Endothelial cell of umbilical vein (primary cell): ENCODE results near the gene RPS21. TPM values are rescaled to one million over a fixed set of nuclear protein-coding genes. Genes with fewer than 3 reads are reported as not detected.

Experiments used
- BruUV-seq: library from RNA; stranded (reverse); fragments of 400-500 nt; replicated peaks from 2 replicates; lab custom pipeline; 2021; lab: Mats Ljungman, UMichigan
- CTCF ChIA-PET: fragments of 300-600, 350-600 bp; sonication (Branson Sonifier 250); formaldehyde crosslinking; loops from one replicate; lab custom pipeline; 2021; ENCODE audit warnings: antibody characterized with exemption, inconsistent platforms; lab: Charles Lee
- POLR2A ChIA-PET: fragments of 300-600, 350-600 bp; sonication (Branson Sonifier 250); formaldehyde crosslinking; loops from one replicate; lab custom pipeline; 2021; ENCODE audit warnings: antibody characterized with exemption, inconsistent platforms; lab: Charles Lee
- DNase-seq: peaks from one replicate; pipeline ENCODE4 v3.0.0-alpha.2; 2011; ENCODE audit warnings: low read depth, low spot score
- FAIRE-seq: peaks from 2 replicates; lab custom pipeline; 2011; peaks lifted over from hg19 to GRCh38; lab: Jason Lieb, UNC
- H2AFZ ChIP-seq: 2 replicates; pipeline ENCODE4 v1.6.0; 2012; ENCODE audit warnings: low read depth, low read length, control low read depth, inconsistent platforms
- H3K27ac ChIP-seq: 2 replicates; pipeline ENCODE4 v1.5.1; 2011; ENCODE audit warnings: low read depth, mild to moderate bottlenecking, control low read depth, low read length, moderate library complexity; ENCODE audit not compliant: insufficient read depth
- H3K27me3 ChIP-seq, 2 experiments: 2 replicates each; pipeline versions ENCODE4 v1.6.0 to v1.6.1; 2011; ENCODE audit warnings: low read length in 2 of 2, mixed read lengths in 1 of 2; ENCODE audit not compliant: control insufficient read depth in 2 of 2, insufficient read depth in 2 of 2
- H3K36me3 ChIP-seq, 2 experiments: 2 replicates in 1 of 2; 3 replicates in 1 of 2; pipeline ENCODE4 v1.5.1; 2011; ENCODE audit warnings: low read length in 2 of 2, mild to moderate bottlenecking in 1 of 2, moderate library complexity in 1 of 2; ENCODE audit not compliant: control insufficient read depth in 2 of 2, insufficient read depth in 2 of 2; ENCODE audit errors: extremely low read depth in 1 of 2
- H3K4me1 ChIP-seq: 3 replicates; pipeline ENCODE4 v1.5.1; 2011; ENCODE audit warnings: mild to moderate bottlenecking, low read length; ENCODE audit not compliant: control insufficient read depth, insufficient read depth; ENCODE audit errors: extremely low read depth
- H3K4me2 ChIP-seq: 2 replicates; pipeline ENCODE4 v1.6.1; 2011; ENCODE audit warnings: low read length, control low read depth, mixed read lengths; ENCODE audit not compliant: insufficient read depth
- H3K4me3 ChIP-seq, 3 experiments: fragments of 200-600 bp in 1 of 3; sonication (generic), shearing (Covaris generic) in 1 of 3; replicated peaks in 1 of 3; 2 replicates each; pipeline ENCODE4 v1.5.1; 2011 to 2016; ENCODE audit warnings: control low read depth in 3 of 3, low read length in 3 of 3, mild to moderate bottlenecking in 2 of 3, inconsistent platforms in 1 of 3, low read depth in 1 of 3, moderate library complexity in 1 of 3; ENCODE audit not compliant: insufficient read depth in 1 of 3
- H3K79me2 ChIP-seq: 2 replicates; pipeline ENCODE4 v1.6.0; 2012; ENCODE audit warnings: low read length, inconsistent platforms; ENCODE audit not compliant: control insufficient read depth, insufficient read depth
- H3K9ac ChIP-seq: replicated peaks from 2 replicates; pipeline ENCODE3; 2011; ENCODE audit warnings: low read length, control low read depth; ENCODE audit not compliant: insufficient read depth; ENCODE audit errors: extremely low read depth
- H3K9me1 ChIP-seq: replicated peaks from 3 replicates; pipeline ENCODE4 v1.6.0; 2011; ENCODE audit warnings: mild to moderate bottlenecking, low read length; ENCODE audit not compliant: control insufficient read depth, insufficient read depth; ENCODE audit errors: extremely low read depth
- H3K9me3 ChIP-seq: replicated peaks from 2 replicates; pipeline ENCODE4 v1.5.1; 2012; ENCODE audit warnings: low read length, inconsistent platforms; ENCODE audit not compliant: control insufficient read depth, insufficient read depth
- H4K20me1 ChIP-seq: replicated peaks from 2 replicates; pipeline ENCODE3; 2011; ENCODE audit warnings: mild to moderate bottlenecking, low read length; ENCODE audit not compliant: control insufficient read depth, insufficient read depth; ENCODE audit errors: extremely low read depth
- CTCF ChIP-seq, 2 donors: IDR thresholded peaks; 1 replicate in 1 of 2; 2 replicates in 1 of 2; pipeline ENCODE4 v1.5.1; 2011; ENCODE audit warnings: low read length in 2 of 2, mild to moderate bottlenecking in 2 of 2, moderate library complexity in 2 of 2, control low read depth in 1 of 2, inconsistent platforms in 1 of 2, low read depth in 1 of 2; ENCODE audit not compliant: insufficient read depth in 1 of 2; ENCODE audit errors: extremely low read depth in 1 of 2
- EZH2 ChIP-seq: IDR thresholded peaks from 2 replicates; pipeline ENCODE4 v1.6.1; 2012; ENCODE audit warnings: borderline replicate concordance, low read depth, mild to moderate bottlenecking, moderate library complexity, low read length, inconsistent platforms; ENCODE audit not compliant: severe bottlenecking
- FOS ChIP-seq: IDR thresholded peaks from 2 replicates; pipeline ENCODE4 v1.6.1; 2011; ENCODE audit warnings: mild to moderate bottlenecking, low read length, moderate library complexity, borderline replicate concordance; ENCODE audit not compliant: insufficient read depth
- GATA2 ChIP-seq: IDR thresholded peaks from 2 replicates; pipeline ENCODE4 v1.7.0; 2011; ENCODE audit warnings: low read depth, mild to moderate bottlenecking, moderate library complexity, mixed read lengths, low read length; ENCODE audit not compliant: insufficient read length, insufficient read depth
- JUN ChIP-seq: IDR thresholded peaks from 2 replicates; pipeline ENCODE4 v1.6.1; 2011; ENCODE audit warnings: borderline replicate concordance, low read depth; ENCODE audit not compliant: insufficient read length, insufficient read depth
- MAX ChIP-seq: IDR thresholded peaks from 2 replicates; pipeline ENCODE4 v1.6.1; 2011; ENCODE audit not compliant: insufficient read depth, insufficient read length
- MYC ChIP-seq: IDR thresholded peaks from one replicate; pipeline ENCODE4 v1.6.1; 2011; ENCODE audit warnings: mild to moderate bottlenecking, low read depth, low read length
- POLR2A ChIP-seq: IDR thresholded peaks from 2 replicates; pipeline ENCODE4 v1.6.1; 2012; ENCODE audit warnings: low read depth, mild to moderate bottlenecking, control low read depth, low read length
- POLR2AphosphoS5 ChIP-seq: IDR thresholded peaks from 2 replicates; pipeline ENCODE4 v1.6.1; 2012; ENCODE audit warnings: low read depth, mild to moderate bottlenecking, control low read depth, low read length, moderate library complexity; ENCODE audit not compliant: insufficient read depth
- dilution Hi-C: fragments of 300-500 bp; cut with MboI; formaldehyde crosslinking; loops from one replicate; pipeline ENCODE4 v1.15.0; 2019; ENCODE audit warnings: low sequenced_read_pairs; ENCODE audit not compliant: extremely low pct_ligation_motif_present
- intact Hi-C: fragments of 100-400 bp; cut with micrococcal nuclease; formaldehyde crosslinking; loops from one replicate; pipeline ENCODE4 v1.10.0; 2022
- polyA plus RNA-seq, 4 experiments: library from polyadenylated mRNA; depleted of rRNA in 3 of 4; stranded (reverse) in 3 of 4; unstranded in 1 of 4; fragments of >200 nt; gene quantifications; 2 replicates each; pipeline versions ENCODE4 v1.2.1 to v1.2.3, GENCODE V29; 2011 to 2012; ENCODE audit warnings: missing spikeins in 1 of 4
- total RNA-seq: library from RNA; stranded (reverse); gene quantifications from 2 replicates; pipeline ENCODE4 v1.2.3, GENCODE V29; 2021

The RPS21 gene
- total and polyA plus RNA-seq, 2 donors (not counting 3 experiments of a cell fraction or from before 2014, with no cell fraction given) = 1,644 to 7,710 TPM

- Histone ChIP-seq H3K79me2 (no peaks in the 10 kb centered on the region), H3K4me1 (no peaks in the 10 kb centered on the region), H3K36me3 (no peaks in the 10 kb centered on the region), H3K9ac (no peak overlapping the region), H3K4me2 (no peak overlapping the region), H3K9me3 (no peaks in the 10 kb centered on the region), H3K27ac (no peak overlapping the region), H2AFZ (no peak overlapping the region), H4K20me1 (no peaks in the 10 kb centered on the region), H3K9me1 (no peaks in the 10 kb centered on the region), H3K27me3 (no peaks in the 10 kb centered on the region), H3K4me3 (no peak overlapping the region)
- TF ChIP-seq POLR2A (no peak), JUN (no peak), CTCF (IDR thresholded peaks at IDR 0.05; ENCODE audit: extremely low read depth in 1 of 2, insufficient read depth in 1 of 2, low read depth in 1 of 2, low read length in 2 of 2) (no peak), EZH2 (no peak), GATA2 (no peak), POLR2AphosphoS5 (no peak), MAX (no peak), FOS (no peak), MYC (no peak)
- DNase-seq (no peak), FAIRE-seq (no peak)
- ChIA-PET CTCF (no interaction called here), POLR2A (no interaction called here)
- intact Hi-C loops (no loop called here), dilution Hi-C loops (no loop called here)
- no TSS peak for BruUV-seq
Measured at GRCh38 chr20:62424249-62425107, 37.6 kb downstream of the RPS21 start.
